GM19043 (cell line): ENCODE data around the gene EVC.
"Not testable (repeated sequence)": the region's sequence is repeated elsewhere in the genome, so short reads cannot be mapped to it uniquely, and the experiment has no call there.

Source experiments
- ATAC-seq: cut with Tn5 transposase; IDR thresholded peaks from one replicate; pipeline ENCODE4 v1.9.1; 2021; ENCODE audit warnings: low read depth; ENCODE audit not compliant: unreplicated experiment

Gene EVC

DNA sequence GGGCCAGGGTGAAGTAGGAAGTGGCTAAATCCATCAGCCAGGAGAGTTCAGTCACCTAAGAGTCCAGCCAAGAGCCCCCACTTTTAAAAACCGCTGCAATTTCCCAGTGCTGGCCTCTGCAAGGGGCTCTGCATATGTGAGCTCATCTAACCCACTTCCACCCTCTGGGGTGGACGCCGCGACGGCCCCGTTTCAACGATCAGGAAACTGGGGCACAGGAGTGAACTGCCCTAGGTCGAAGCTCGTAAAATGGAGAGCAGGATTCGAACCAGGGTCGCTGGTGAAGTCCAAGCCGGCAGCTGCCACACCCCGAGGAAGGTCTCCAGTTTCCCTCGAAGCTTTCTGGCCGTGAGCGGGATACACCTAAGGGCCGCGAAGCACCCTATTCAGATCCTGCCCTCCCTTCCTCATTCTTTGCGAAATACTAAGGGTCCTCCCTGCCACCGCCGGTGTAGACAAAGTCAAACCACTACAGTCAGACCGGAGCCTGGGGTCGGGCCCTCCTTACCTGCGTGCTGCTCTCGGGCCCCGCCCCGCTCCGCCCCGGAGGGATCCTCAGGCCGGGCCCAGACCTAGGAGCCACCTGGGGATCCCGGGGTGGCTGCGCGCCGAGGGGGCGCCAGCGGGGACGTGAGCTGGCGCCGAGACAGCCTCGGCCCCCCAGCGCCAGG, 3.1 kb upstream of the EVC start:
- ATAC-seq = no peak

DNA sequence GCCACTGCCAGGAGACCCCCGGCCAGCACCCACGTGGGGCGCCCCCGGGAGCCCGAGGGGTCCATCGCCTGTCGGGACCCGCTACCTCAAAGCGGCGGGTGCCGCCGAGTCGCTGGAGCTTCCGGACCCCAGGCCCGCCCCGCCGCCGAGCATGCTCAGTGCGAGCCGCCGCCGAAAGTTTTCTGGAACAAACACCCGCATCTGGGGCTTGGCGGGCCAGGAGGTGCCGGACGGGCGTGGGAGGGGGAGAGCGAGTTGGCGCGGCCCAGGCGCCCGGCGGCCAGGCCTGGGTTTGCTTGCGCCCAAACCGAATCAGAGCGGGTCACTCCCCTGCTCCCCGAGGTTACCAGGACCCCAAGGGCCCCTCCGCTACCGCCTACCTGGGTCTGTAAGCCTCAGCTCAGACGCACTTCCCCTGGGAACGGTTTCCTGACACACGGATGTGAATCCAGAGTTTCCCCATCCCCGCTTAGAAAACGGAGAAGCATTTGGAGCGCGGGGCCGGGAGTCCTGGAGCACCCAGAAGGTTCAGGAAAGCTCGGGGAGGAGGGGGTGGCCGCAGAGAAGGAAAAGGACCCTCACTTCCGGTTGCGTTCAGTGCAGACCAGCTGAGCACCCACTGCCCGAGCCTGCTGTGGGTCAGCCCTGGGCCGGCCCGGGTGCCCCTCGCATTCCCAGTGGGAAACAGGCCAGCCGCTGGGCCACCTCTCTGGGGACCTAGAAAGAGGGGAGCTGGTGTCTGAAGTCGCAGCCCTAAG, 2.4 kb upstream of the EVC start, which contains the start of gene EVC2:
Gene EVC2 (minus strand): TSS at position 111 of the 758 bp plus-strand sequence. CDS start 46 bp downstream, at position 65.
- no peak for ATAC-seq

DNA sequence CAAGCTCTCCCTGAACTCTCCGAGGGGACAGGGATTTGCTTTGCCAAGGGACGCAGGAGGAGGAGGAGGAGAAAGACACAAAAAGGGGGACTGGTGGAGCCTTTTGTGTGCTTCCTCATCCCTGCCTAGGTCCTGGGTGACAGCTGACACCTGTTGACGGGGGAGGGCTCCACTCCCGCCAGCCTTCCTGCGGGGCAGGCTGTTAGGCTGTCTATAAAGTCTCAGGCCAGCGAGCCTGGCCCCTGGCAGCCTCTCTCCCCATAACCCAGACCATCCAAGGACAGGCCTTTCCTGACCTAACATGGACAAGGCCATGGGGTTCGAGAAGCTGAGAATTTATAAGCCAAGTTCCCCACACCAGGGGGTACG, 1.8 kb upstream of the EVC start:
- ATAC-seq = no peak

DNA sequence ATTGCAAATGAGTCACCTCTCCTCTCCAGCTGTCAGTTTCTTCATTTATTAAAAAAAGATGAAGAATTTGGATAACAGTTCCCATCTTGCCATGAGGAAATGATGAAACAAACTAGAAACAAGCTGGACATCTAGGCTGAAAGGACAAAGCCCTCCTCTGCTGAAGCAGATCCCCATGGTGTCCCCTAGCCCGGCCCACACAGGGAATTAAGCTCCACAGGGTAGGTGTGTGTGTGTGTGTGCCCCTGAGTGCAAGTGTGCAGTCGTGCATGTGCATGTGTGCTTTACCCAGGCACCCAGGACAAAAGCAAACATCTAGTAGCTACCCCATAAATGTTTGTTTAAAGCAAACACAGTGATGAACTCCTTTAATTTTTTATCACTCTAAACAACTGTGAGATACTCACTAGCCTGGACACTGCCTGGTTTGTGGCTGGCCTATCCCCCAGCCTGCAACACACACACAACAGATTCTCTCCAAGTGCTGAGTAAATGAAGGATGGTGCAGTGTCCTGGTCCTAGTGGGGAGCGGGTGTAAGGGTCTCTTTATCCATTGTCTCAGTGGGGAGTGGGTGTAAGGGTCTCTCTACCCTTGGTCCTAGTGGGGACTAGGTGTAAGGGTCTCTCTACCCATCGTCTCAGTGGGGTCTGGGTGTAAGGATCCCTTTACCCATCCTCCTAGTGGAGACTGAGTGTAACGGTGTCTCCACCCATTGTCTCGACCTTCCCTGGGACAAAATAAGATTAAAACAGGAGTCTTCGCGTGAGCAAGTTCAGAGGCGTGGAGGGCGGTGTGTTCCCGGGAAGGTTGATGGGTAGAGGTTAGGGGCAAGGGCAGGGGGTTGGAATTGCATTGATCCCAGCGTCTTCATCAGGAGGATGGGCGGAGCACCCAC, 688 bp upstream of the EVC start:
- no peak for ATAC-seq

DNA sequence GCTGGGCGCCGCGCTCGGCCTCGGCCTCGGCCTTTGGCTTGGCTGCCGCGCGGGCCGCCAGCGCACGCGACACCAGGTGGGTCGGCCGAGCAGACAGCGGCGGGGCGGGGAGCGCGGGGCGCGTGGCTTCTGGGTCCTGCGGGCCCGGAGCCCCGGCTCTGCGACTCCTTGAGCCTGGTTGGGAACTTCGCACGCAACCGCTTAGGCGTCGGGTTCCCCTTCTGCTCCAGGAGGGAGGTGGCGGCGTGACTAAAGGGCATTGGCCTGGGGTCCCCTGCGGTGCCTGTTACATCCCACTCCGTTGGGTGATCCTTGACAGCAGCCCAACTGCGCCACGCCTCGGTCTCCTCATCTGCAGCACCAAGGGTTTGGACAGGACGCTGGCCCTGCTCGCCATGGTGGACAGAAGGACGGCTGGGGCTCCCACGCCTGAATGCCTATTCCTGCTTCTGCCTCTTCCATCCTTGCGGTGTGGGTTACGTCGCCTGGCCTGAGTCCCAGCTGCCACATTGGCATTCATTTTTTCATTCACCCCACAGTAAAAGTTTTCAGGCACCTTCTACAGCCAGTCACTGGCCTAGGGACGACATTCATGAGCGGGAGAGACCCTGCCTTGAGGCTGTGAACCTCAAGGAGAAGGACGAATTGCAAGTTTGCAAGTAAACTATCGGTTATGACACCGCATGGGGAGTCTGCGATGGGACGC, 631 bp downstream of the EVC start:
- no peak for ATAC-seq

DNA sequence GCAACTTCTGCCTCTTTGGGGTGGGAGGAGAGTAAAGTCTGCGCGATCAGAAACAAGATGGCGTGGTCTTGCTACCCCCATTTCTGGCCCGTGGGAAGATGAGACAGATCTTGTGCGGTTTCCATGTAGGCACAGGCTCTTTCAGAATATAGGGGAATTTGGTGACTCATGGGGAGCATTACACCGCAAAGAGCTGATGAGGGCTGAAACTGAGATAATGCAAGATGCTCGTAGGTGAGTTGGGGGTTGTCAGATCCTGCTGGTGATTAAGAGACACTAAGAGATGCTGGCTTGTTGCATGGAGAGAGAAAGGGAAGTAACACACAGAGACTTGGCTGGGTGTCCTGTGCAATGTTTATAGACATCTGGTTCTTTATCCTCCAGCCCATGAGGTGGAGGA, 1.5 kb downstream of the EVC start:
- no peak for ATAC-seq

DNA sequence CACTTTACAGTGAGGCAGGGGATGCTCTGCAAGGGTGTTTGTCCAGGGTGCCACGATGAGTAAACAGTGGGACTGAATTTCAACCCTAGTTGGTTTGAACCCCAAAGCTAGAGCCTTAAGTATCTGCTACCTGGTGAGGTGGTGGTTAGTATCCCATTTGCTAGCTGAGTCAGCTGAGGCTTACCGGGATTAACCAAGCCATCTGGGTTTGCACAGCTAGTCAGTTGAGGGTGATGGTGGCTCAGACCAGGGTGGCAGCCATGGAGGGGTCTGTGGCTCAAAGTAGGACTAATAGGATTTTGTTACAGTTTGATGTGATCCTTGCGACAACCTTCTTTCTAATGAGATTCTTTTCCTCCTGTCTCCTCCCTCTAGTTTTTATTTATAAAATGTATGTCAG, 1.9 kb downstream of the EVC start:
- no peak for ATAC-seq

DNA sequence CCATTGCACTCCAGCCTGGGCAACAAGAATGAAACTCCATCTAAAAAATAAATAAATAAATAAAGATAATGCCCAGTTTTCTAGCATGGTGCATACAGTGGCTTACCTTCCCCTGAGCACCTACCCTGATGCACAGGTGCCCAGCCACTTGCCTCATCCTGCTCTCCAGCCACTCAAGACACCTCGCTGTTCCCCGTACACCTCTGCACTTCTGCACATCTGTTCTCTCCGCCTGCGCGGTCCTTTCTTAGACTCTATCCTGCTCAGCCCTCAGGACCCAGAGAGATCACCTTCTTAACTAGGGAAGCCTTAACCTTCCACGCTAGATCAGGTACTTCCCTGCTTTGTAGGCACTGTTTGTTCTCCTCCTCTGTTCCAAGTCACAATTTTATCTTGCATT, 2.9 kb downstream of the EVC start:
- ATAC-seq = no peak

DNA sequence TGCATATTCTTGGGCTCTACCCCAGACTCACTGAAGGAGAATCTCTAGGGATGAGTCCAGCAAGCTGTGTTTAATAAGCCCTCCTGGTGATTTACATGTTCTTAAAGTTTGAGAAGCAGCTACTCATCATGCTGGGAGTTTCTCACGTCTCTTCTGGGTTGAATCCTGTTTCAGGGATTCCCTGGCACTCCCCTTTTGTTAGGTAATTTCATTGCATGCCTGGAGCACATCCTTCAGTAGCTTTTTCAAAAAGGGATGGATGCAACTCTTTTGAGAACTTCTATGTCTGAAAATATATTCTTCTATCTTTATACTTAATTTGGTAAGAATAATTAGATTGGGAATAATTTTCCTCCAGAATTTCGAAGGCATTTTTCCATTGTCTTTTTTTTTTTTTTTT, 4.4 kb downstream of the EVC start:
- ATAC-seq = no peak

DNA sequence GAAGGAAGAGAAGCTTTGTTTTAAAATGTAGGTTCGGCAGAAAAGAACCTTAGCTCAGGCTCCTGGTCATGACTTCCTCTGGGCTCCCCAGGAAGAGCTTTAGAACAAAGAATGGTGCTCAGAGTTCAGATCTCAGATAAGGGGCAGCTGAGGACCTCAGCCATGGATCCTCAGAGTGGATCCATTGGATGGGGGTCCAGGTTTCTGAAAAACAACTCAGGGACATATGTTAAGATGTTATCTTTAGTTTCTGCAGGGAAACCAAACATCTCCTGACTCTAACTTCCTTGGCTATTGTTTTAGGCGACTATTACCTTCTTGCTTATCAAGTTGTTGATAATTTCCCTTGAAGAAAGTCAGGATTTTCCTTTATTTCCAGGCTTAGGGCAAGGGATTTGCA, 5.4 kb downstream of the EVC start:
- no peak for ATAC-seq

DNA sequence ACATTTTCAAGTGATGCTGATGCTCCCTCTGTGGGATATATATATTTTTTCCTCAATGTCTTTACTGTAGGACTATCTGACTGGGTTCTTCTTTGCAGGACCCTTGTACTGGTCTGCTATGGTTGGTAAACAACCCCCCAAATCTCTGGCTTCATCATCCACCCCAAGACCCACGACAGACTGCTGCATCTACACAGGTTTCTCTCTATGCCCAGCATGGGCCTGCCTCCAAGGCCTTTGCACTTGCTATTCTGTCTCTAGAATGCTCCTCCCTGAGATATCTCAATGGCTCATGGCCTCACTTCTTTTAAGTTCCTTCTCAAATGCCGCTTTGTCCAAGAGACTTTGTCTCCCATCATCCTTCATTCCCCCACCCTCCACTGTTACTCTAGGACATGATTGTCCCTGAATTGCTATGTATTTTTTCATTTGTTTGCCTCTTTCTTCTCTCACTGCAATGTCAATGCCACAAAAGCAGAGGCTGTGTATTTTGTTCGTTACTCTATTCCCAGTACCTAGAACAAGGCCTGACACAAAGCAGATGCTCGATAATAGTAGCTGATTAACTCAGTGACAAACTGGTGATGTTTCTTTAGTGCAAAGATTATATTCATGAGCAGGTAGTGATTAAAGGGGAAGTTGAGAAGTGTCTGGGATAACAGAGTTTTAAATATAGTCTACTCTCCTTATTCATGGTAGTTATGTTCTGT, 6.6 kb downstream of the EVC start:
- no peak for ATAC-seq

DNA sequence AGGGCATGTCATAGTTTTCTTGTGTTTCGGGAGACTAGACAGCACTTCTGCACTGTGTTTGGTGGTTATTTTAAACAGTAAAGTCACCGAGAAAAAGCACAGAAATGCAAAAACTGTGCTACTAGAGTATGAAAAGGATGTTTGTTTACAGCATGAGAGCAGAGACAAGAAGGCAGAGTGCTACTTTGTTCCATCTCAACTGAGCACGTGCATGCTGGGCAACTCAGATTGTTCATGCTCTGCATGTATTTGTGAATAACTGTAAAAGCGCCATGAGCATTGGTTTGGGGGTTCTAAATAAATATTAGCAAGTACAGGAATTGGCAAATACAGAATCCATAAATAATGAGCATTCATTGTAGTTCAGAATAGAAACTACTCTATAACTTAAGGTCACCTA, 7.4 kb downstream of the EVC start:
- ATAC-seq = no peak

DNA sequence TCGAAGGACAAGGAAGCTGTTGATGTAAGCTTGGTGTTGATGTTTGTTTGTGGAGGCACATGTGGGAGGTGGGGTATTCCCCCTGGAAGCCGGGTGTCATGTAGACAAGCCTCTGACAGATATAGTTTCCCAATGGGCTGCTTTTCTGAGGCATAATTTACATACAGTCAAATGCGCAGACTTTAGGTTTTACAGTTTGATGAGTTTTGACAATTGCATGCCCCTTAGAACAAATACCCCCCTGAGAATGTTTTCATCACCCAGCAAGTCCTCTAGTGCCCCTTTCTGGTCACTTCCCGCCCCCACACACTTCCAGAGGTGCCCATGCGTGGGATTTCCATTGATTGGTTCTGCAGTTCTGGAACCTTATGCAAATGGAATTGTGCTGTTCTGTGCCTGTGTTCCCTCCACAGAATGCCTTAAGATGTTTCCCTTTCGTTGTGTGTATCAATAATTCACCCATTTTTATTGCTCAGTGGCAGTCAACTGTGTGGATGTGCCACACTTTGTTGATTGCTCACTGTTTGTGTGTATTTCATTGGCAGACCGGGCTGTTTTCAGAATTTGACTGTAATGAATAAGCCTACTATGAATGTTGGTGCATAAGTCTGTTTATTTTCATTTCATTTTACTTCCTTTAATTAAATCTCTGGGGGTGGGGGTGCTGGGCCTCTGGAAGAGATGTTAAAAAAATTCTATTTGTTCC, 8.5 kb downstream of the EVC start:
- ATAC-seq = no peak

DNA sequence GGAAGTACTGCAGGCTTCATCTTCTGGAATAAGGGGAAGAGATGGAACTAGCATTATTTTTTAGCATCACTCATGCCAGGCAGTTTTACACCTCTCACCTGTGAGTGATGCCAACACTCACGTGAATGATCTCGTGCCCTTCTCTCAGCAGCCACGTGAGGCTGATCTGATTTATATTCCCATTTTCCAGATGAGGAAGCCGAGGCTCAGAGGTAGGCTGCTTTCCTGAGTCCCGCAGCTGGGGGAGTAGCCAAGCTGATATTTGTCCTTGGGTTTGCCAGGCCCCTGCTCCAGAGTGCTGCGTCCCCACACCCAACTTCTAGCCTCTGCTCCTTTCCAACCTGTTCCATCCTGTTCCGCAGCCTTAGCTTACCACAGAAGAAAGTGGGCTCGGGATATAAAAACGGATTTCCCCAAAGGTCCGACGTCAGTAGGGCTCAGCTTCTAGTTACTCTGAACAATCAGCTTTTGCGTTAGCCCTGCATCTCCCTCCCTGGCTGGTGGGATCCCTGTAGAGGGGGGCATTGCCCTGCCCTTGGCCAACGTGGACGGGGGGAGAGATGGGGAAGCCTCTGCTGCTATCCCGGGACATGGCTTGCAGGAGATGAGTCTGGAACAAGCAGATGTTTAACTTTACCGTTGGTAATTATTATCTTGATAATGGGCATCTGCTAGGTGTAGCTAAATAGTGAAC, 9.3 kb downstream of the EVC start:
- no peak for ATAC-seq

DNA sequence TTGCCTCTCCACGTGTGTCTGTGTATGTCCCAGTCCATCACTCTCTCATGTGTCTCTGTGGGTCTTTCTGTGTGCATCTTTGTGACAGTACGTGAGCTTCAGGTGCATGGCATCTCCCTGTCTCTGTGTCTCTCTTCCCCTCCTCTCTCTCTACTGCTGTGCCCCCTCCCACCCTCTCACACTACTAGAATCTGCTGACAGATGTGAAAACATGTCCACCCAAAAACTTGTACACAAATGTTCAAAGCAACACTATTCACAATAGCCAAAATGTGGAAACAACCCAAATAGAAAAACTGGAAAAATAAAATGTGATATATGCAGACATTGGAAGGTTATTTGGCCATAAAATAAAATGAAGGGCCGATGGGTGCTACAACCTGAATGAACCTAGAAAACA, 10.0 kb downstream of the EVC start:
- no peak for ATAC-seq

DNA sequence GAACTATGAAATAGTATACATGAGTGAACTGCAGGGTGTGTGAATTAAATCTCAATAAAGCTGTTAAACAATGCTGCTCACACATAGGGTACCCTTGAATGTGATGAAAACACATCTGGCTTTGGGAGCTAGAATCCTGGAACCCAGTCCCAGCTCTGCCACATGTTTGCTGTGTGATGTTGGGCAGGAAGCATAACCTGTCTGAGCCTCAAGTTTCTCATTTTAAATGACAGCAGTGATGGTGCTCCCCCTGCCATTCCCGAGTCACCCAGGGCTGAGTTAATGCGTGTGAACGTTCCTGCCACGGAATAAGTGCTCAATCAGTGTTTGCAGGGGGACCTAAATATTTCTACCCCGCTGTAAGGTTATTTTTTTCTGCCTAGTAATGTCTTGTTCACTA, 10.9 kb downstream of the EVC start:
- ATAC-seq = no peak

DNA sequence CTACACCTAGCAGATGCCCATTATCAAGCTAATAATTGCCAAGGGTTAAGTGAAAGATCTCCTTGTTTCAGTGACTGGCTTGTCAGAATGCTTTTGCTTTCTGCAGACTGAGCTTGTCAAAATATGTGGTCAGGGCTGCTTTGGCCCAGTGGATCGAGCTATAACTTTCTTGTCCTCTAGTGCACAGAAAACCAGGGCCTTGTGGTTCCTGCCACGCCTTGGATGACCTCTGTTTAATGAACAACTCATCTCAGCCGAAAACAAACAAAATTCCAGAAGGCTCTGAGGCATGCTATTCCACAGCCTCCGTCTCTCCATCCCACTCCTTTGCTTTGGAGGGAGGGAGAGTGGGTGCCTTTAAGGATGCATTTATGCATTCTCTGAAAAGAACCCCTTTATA, 11.3 kb downstream of the EVC start:
- no peak for ATAC-seq

DNA sequence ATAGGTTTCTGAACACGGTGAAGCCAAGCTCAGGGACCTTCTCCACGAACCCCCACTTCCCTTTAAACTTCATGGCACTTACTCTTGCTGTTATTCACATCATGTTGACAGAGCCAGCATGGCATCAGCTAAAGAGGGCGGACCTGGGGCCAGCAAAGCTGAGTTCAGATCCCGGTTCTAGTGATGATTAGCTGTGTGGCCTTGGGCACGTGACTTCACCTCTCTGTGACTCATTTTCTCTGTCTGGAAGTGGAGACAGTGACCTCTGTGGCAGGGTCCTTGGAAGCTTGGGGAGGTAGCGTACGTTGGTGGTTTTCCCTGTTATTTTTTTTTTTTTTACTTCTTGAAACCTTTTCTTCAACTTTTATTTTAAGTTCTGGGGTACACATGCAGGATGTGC, 13.4 kb downstream of the EVC start:
- ATAC-seq = no peak

DNA sequence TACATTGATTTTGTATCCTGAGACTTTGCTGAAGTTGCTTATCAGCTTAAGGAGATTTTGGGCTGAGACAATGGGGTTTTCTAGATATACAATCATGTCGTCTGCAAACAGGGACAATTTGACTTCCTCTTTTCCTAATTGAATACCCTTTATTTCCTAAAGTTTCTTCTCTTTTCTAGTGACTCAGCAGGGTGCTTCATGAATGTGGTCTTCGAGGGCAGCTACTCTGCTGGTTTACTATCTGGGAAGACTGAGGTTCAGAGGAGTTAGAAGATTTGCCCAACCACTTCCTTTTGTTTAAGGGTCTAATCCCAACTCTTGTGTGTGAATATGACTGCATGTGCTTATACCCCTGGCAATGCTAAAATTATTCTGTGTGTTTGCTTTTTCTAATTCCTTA, 17.4 kb downstream of the EVC start:
- ATAC-seq = not testable (repeated sequence)
